ENCODE results near the gene MIPEP.

The MIPEP gene

GRCh38 chr13:23888658-23889614, at the start of gene MIPEP:
MIPEP (minus strand) TSS chr13:23889400; CDS start chr13:23889320, 80 bp downstream.
- in situ Hi-C loops (cut with MboI; ENCODE audit: low sequenced_read_pairs): loop anchor here (25.0 kb wide), 1 partner anchor 427 kb away; no protein-coding TSS in a partner anchor

GRCh38 chr13:23934520-23934919, 45.3 kb upstream of the MIPEP start:
- in situ Hi-C loops (cut with MboI; ENCODE audit: low sequenced_read_pairs): no loop called here

- in situ Hi-C loops (cut with MboI; ENCODE audit: low sequenced_read_pairs): no loop called here
These were observed 39.8 kb upstream of the MIPEP start for GRCh38 chr13:23928985-23929384.

- in situ Hi-C loops (cut with MboI; ENCODE audit: low sequenced_read_pairs): no loop called here
These were observed 33.8 kb upstream of the MIPEP start for GRCh38 chr13:23923031-23923430.

- in situ Hi-C loops (cut with MboI; ENCODE audit: low sequenced_read_pairs): no loop called here
These were observed 33.1 kb upstream of the MIPEP start for GRCh38 chr13:23922005-23922932.

- in situ Hi-C loops (cut with MboI; ENCODE audit: low sequenced_read_pairs): no loop called here
These were observed 32.3 kb upstream of the MIPEP start for GRCh38 chr13:23921451-23921888.

- in situ Hi-C loops (cut with MboI; ENCODE audit: low sequenced_read_pairs): no loop called here
These were observed 29.8 kb upstream of the MIPEP start for GRCh38 chr13:23919006-23919405.

- in situ Hi-C loops (cut with MboI; ENCODE audit: low sequenced_read_pairs): no loop called here
These were observed 29.0 kb upstream of the MIPEP start for GRCh38 chr13:23918208-23918607.

GRCh38 chr13:23915308-23915707, 26.1 kb upstream of the MIPEP start:
- in situ Hi-C loops (cut with MboI; ENCODE audit: low sequenced_read_pairs): no loop called here

GRCh38 chr13:23912469-23912868, 23.3 kb upstream of the MIPEP start:
- in situ Hi-C loops (cut with MboI; ENCODE audit: low sequenced_read_pairs): no loop called here

- in situ Hi-C loops (cut with MboI; ENCODE audit: low sequenced_read_pairs): no loop called here
These were observed 20.4 kb upstream of the MIPEP start for GRCh38 chr13:23909606-23910005.

- in situ Hi-C loops (cut with MboI; ENCODE audit: low sequenced_read_pairs): no loop called here
These were observed 16.6 kb upstream of the MIPEP start for GRCh38 chr13:23905766-23906165.

- in situ Hi-C loops (cut with MboI; ENCODE audit: low sequenced_read_pairs): no loop called here
These were observed 14.7 kb upstream of the MIPEP start for GRCh38 chr13:23903906-23904280.

GRCh38 chr13:23902975-23903905, 14.0 kb upstream of the MIPEP start:
- in situ Hi-C loops (cut with MboI; ENCODE audit: low sequenced_read_pairs): no loop called here

- in situ Hi-C loops (cut with MboI; ENCODE audit: low sequenced_read_pairs): no loop called here
These were observed 12.2 kb upstream of the MIPEP start for GRCh38 chr13:23901365-23901764.

GRCh38 chr13:23899555-23899954, 10.4 kb upstream of the MIPEP start:
- in situ Hi-C loops (cut with MboI; ENCODE audit: low sequenced_read_pairs): loop anchor here (25.0 kb wide), 1 partner anchor 437 kb away; no protein-coding TSS in a partner anchor

- in situ Hi-C loops (cut with MboI; ENCODE audit: low sequenced_read_pairs): loop anchor here (25.0 kb wide), 1 partner anchor 436 kb away; no protein-coding TSS in a partner anchor
These were observed 8.9 kb upstream of the MIPEP start for GRCh38 chr13:23898101-23898500.

GRCh38 chr13:23897452-23897919, 8.3 kb upstream of the MIPEP start, which contains the start of gene C1QTNF9B:
C1QTNF9B (minus strand) TSS chr13:23897502.
- in situ Hi-C loops (cut with MboI; ENCODE audit: low sequenced_read_pairs): loop anchor here (25.0 kb wide), 1 partner anchor 435 kb away; no protein-coding TSS in a partner anchor

- in situ Hi-C loops (cut with MboI; ENCODE audit: low sequenced_read_pairs): loop anchor here (25.0 kb wide), 1 partner anchor 432 kb away; no protein-coding TSS in a partner anchor
These were observed 5.5 kb upstream of the MIPEP start for GRCh38 chr13:23894746-23895145.

- in situ Hi-C loops (cut with MboI; ENCODE audit: low sequenced_read_pairs): loop anchor here (25.0 kb wide), 1 partner anchor 431 kb away; no protein-coding TSS in a partner anchor
These were observed 4.6 kb upstream of the MIPEP start for GRCh38 chr13:23893791-23894190.

All from HL-60/S4 treated with phorbol 12-myristate 13-acetate at 8.2 ng/mL for 4 days and 3 days (cell line).